Measurements from ENCODE around the gene FGF7. TPM values are rescaled to one million over a fixed set of nuclear protein-coding genes. Genes with fewer than 3 reads are reported as not detected.

Gene FGF7
- total RNA-seq, 1 experiment from 2014 or later = not detected

DNA sequence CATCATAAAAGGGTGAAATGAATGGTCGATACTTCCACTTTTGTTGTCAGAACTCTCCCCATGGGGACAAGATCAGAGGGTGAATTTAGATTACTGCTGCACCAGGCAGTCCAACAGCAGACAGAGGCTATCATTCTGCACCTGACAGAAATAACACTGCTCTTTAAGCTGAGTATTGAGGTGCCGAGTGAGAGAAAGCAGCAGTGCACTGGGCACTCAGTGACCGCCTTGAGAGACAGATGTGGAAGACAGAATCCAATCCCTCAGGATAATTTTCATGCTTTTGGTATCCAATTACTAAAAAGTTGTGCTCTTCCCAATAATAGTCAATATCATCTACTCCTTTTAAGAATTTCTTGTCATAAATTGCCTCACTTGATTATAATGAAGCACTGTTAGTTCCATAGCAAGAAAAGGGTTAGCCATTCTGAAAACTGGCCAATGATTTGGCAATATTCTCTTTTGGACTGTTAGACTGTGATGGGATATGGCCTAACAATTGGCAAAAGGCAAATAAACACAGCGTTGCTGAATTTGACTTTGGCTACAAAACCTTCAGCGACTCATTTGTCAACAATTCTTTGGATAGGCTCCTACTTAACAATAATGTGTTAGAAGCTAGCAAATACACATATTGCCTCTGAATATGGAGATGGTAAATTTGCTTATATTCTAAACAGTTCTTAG, 5.5 kb downstream of the FGF7 start:
- Histone ChIP-seq H3K23ac (ENCODE audit: insufficient read length, low read depth, low read length) (no peak overlapping the region), H2BK12ac (ENCODE audit: insufficient read length, low read depth, low read length) (no peak overlapping the region), H3K79me2 (ENCODE audit: insufficient read depth, low read length) (no peaks in the 10 kb centered on the region), H3K9me3 (ENCODE audit: control insufficient read depth, low read depth, low read length) (no peaks in the 10 kb centered on the region), H3K56ac (ENCODE audit: insufficient read length, low read depth, low read length) (no peak overlapping the region), H3T11ph (ENCODE audit: low read length) (no peak overlapping the region), H2BK20ac (ENCODE audit: low read depth, low read length, poor library complexity, severe bottlenecking) (no peak overlapping the region), H3K27me3 (ENCODE audit: insufficient read depth, low read length) (no peaks in the 10 kb centered on the region), H2BK5ac (ENCODE audit: insufficient read length, low read length) (no peak overlapping the region), H4K91ac (ENCODE audit: insufficient read length, low read depth, low read length) (no peak overlapping the region), H2AFZ (ENCODE audit: low read length) (no peak overlapping the region), H3K23me2 (ENCODE audit: insufficient read length, low read depth, low read length, poor library complexity, severe bottlenecking) (no peaks in the 10 kb centered on the region), H3K79me1 (ENCODE audit: insufficient read depth, low read depth, low read length, poor library complexity, severe bottlenecking) (no peaks in the 10 kb centered on the region), H4K5ac (ENCODE audit: insufficient read length, low read depth, low read length) (no peak overlapping the region), H3K18ac (ENCODE audit: insufficient read length, low read depth, low read length) (no peak overlapping the region), H2BK15ac (ENCODE audit: low read depth, low read length) (no peak overlapping the region), H3K4me1 (ENCODE audit: insufficient read depth, low read length) (no peaks in the 10 kb centered on the region), H4K8ac (replicated peaks; ENCODE audit: insufficient read length, low read depth, low read length) (no peak overlapping the region), H3K4me2 (ENCODE audit: insufficient read depth, insufficient read length, low read length) (no peak overlapping the region), H4K20me1 (ENCODE audit: control insufficient read depth, insufficient read depth, insufficient read length) (no peaks in the 10 kb centered on the region), H3K14ac (ENCODE audit: insufficient read depth, low read length) (no peak overlapping the region), H3K27ac (ENCODE audit: insufficient read length, low read depth, low read length) (no peak overlapping the region), H3K4ac (ENCODE audit: low read depth, low read length) (no peak overlapping the region), H3K9ac (ENCODE audit: extremely low read depth, insufficient read length, low read length) (no peak overlapping the region), H2BK120ac (ENCODE audit: low read depth, low read length, poor library complexity, severe bottlenecking) (no peak overlapping the region), H2AK5ac (ENCODE audit: insufficient read length, low read length) (no peak overlapping the region)
- no peak overlapping the region for H3K4me3 Mint-ChIP-seq
- H3K9me3 Mint-ChIP-seq = no peaks in the 10 kb centered on the region
- TF ChIP-seq, protein P1, sequence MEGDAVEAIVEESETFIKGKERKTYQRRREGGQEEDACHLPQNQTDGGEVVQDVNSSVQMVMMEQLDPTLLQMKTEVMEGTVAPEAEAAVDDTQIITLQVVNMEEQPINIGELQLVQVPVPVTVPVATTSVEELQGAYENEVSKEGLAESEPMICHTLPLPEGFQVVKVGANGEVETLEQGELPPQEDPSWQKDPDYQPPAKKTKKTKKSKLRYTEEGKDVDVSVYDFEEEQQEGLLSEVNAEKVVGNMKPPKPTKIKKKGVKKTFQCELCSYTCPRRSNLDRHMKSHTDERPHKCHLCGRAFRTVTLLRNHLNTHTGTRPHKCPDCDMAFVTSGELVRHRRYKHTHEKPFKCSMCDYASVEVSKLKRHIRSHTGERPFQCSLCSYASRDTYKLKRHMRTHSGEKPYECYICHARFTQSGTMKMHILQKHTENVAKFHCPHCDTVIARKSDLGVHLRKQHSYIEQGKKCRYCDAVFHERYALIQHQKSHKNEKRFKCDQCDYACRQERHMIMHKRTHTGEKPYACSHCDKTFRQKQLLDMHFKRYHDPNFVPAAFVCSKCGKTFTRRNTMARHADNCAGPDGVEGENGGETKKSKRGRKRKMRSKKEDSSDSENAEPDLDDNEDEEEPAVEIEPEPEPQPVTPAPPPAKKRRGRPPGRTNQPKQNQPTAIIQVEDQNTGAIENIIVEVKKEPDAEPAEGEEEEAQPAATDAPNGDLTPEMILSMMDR (conservative IDR thresholded peaks at IDR 0.05) = no peak
- DNase-seq = no peak
- H3K36me3 Mint-ChIP-seq (ENCODE audit: insufficient read depth in 1 of 3, low read depth in 3 of 3) = no peaks in the 10 kb centered on the region
- no peaks in the 10 kb centered on the region for H3K4me1 Mint-ChIP-seq
- H3K27me3 Mint-ChIP-seq (ENCODE audit: low read depth) = no peaks in the 10 kb centered on the region
- no CpG with 5 or more reads among the region's 5 CpGs for WGBS (ENCODE audit: extremely low coverage, insufficient read length, low lambda C conversion rate)
- H3K27ac Mint-ChIP-seq = no peak overlapping the region
